ENCODE data around the gene LDLRAD4.

- TF ChIP-seq POLR2AphosphoS5 (IDR thresholded peaks at IDR 0.05; ENCODE audit: low read depth, low read length) (no peak), TAF1 (IDR thresholded peaks at IDR 0.05; ENCODE audit: low read depth, low read length) (no peak), POLR2A (IDR thresholded peaks at IDR 0.05; ENCODE audit: low read depth, low read length) (no peak)
Measured at GRCh38 chr18:13242797-13243196, 24.2 kb downstream of the LDLRAD4 start.

All from GM12891 (cell line).